ENCODE measurements around the gene SLC35E3. TPM values are rescaled to one million over a fixed set of nuclear protein-coding genes. Genes with fewer than 3 reads are reported as not detected.

Gene SLC35E3
- total and polyA plus RNA-seq, 2 of the 13 experiments (the other 11 are each of a cell fraction or from before 2014, with no cell fraction given) = 13.0 to 22.1 TPM

- FAIRE-seq = no peak
- H3K36me3 ChIP-seq (replicated peaks in 1 of 2; ENCODE audit: control insufficient read depth in 1 of 2, insufficient read depth in 2 of 2, low read length in 2 of 2) = peaks cover 7 to 69% of the 10 kb centered on the region in 2 experiments
- CTCF ChIA-PET (ENCODE audit: low intra/inter-chr PET ratio, low total read pairs) = no interaction called here
- WGBS (ENCODE audit: low lambda C conversion rate) = 95% methylated on average over 8 of the region's 8 CpGs
- no peak overlapping the region for H3K9ac ChIP-seq (ENCODE audit: insufficient read depth, low read depth, low read length)
- ATAC-seq = no peak
- no peak overlapping the region for H3K27ac ChIP-seq (ENCODE audit: extremely low read length, insufficient read depth, low read length)
- H3K79me2 ChIP-seq (ENCODE audit: insufficient read depth, low read length) = peaks cover 92% of the 10 kb centered on the region
- peaks cover 78% of the 10 kb centered on the region for H3K4me1 ChIP-seq (ENCODE audit: insufficient read depth, low read length)
- H4K20me1 ChIP-seq (ENCODE audit: insufficient read depth, low read length) = peaks cover 77% of the 10 kb centered on the region
- POLR2A ChIA-PET = interaction anchor here (0.6 to 8.3 kb wide), 6 partner anchors 8 to 447 kb away, joined by 3 to 54 read pairs (median 8); partner anchors contain the start of genes MDM2 and SLC35E3
- BruUV-seq (replicated peaks) = no TSS peak
- in situ Hi-C loops (cut with HindIII; ENCODE audit: extremely low pct_ligation_motif_present, low pct_unique_long_range_greater_than_20kb) = no loop called here
- H3K9me3 ChIP-seq (ENCODE audit: low read length) = no peaks in the 10 kb centered on the region
- H3K4me3 ChIP-seq (replicated peaks in 1 of 3; ENCODE audit: insufficient read depth in 1 of 3, low read depth in 2 of 3, low read length in 3 of 3) = peak overlapping the region in 2 of 3 experiments; percentile 17 to 30; a peak in 2 of 6 replicates
- H2AFZ ChIP-seq (ENCODE audit: low read length) = no peak overlapping the region
- H3K4me2 ChIP-seq (ENCODE audit: low read depth, low read length) = peak overlapping the region; percentile 76
- no peaks in the 10 kb centered on the region for H3K27me3 ChIP-seq (ENCODE audit: control insufficient read depth in 1 of 2, insufficient read depth in 2 of 2, low read length in 2 of 2)
- intact Hi-C loops (cut with micrococcal nuclease; ENCODE audit: unreplicated experiment) = no loop called here
- no peak for DNase-seq (ENCODE audit: low spot score)
- TF ChIP-seq YY1 (IDR thresholded peaks at IDR 0.05; ENCODE audit: insufficient read depth, insufficient replicate concordance, low read depth, low read length) (no peak), ZSCAN12 (CRISPR knock-in tag; IDR thresholded peaks at IDR 0.05) (no peak), ZNF232 (CRISPR knock-in tag; IDR thresholded peaks at IDR 0.05; ENCODE audit: borderline replicate concordance) (no peak), RXRB (CRISPR knock-in tag; IDR thresholded peaks at IDR 0.05; ENCODE audit: borderline replicate concordance) (no peak), MLXIP (CRISPR knock-in tag; IDR thresholded peaks at IDR 0.05; ENCODE audit: borderline replicate concordance) (no peak), RBM22 (optimal IDR thresholded peaks at IDR 0.05; ENCODE audit: low read length) (no peak), ZMYM3 (CRISPR knock-in tag; IDR thresholded peaks at IDR 0.05) (0 out of 2 replicates have a peak, but pooled peaks have one; percentile 25), EED (CRISPR knock-in tag; IDR thresholded peaks at IDR 0.05) (no peak), ZSCAN22 (CRISPR knock-in tag; IDR thresholded peaks at IDR 0.05) (no peak), HNRNPL (IDR thresholded peaks at IDR 0.05; ENCODE audit: low read depth, low read length) (no peak), FOXK1 (CRISPR knock-in tag; IDR thresholded peaks at IDR 0.05; ENCODE audit: borderline replicate concordance, low read depth) (no peak), ZNF879 (CRISPR knock-in tag; IDR thresholded peaks at IDR 0.05) (no peak)
- TF ChIP-seq, protein P1, sequence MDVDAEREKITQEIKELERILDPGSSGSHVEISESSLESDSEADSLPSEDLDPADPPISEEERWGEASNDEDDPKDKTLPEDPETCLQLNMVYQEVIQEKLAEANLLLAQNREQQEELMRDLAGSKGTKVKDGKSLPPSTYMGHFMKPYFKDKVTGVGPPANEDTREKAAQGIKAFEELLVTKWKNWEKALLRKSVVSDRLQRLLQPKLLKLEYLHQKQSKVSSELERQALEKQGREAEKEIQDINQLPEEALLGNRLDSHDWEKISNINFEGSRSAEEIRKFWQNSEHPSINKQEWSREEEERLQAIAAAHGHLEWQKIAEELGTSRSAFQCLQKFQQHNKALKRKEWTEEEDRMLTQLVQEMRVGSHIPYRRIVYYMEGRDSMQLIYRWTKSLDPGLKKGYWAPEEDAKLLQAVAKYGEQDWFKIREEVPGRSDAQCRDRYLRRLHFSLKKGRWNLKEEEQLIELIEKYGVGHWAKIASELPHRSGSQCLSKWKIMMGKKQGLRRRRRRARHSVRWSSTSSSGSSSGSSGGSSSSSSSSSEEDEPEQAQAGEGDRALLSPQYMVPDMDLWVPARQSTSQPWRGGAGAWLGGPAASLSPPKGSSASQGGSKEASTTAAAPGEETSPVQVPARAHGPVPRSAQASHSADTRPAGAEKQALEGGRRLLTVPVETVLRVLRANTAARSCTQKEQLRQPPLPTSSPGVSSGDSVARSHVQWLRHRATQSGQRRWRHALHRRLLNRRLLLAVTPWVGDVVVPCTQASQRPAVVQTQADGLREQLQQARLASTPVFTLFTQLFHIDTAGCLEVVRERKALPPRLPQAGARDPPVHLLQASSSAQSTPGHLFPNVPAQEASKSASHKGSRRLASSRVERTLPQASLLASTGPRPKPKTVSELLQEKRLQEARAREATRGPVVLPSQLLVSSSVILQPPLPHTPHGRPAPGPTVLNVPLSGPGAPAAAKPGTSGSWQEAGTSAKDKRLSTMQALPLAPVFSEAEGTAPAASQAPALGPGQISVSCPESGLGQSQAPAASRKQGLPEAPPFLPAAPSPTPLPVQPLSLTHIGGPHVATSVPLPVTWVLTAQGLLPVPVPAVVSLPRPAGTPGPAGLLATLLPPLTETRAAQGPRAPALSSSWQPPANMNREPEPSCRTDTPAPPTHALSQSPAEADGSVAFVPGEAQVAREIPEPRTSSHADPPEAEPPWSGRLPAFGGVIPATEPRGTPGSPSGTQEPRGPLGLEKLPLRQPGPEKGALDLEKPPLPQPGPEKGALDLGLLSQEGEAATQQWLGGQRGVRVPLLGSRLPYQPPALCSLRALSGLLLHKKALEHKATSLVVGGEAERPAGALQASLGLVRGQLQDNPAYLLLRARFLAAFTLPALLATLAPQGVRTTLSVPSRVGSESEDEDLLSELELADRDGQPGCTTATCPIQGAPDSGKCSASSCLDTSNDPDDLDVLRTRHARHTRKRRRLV (CRISPR knock-in tag; IDR thresholded peaks at IDR 0.05) = no peak
- TF ChIP-seq, protein P2, sequence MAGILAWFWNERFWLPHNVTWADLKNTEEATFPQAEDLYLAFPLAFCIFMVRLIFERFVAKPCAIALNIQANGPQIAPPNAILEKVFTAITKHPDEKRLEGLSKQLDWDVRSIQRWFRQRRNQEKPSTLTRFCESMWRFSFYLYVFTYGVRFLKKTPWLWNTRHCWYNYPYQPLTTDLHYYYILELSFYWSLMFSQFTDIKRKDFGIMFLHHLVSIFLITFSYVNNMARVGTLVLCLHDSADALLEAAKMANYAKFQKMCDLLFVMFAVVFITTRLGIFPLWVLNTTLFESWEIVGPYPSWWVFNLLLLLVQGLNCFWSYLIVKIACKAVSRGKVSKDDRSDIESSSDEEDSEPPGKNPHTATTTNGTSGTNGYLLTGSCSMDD (CRISPR knock-in tag; IDR thresholded peaks at IDR 0.05) = no peak
Measured at GRCh38 chr12:68815928-68816800, 70.2 kb downstream of the SLC35E3 start.

Data from HepG2 (cell line).